Measurements from ENCODE around the gene UNC13C.

Gene UNC13C

DNA sequence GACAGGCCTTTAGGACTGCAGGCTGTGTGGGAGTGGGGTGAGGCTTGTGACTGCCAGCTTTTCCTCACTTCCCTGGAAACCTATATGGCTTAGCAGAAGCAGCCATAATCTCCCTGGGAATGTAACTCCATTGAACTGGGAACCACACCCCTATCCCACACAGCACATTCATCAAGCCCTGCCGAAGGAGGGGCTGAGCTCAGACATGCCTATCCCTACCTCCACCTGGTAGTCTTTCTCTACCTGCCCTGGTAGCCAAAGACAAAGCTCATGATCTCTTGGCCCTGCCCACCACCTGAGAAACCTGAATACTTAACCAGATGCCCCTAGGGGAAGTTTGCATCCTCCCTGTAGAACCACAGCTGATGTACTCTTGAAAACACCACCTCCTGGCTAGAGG lies 219.8 kb downstream of the UNC13C start:
- TF ChIP-seq, protein P1, sequence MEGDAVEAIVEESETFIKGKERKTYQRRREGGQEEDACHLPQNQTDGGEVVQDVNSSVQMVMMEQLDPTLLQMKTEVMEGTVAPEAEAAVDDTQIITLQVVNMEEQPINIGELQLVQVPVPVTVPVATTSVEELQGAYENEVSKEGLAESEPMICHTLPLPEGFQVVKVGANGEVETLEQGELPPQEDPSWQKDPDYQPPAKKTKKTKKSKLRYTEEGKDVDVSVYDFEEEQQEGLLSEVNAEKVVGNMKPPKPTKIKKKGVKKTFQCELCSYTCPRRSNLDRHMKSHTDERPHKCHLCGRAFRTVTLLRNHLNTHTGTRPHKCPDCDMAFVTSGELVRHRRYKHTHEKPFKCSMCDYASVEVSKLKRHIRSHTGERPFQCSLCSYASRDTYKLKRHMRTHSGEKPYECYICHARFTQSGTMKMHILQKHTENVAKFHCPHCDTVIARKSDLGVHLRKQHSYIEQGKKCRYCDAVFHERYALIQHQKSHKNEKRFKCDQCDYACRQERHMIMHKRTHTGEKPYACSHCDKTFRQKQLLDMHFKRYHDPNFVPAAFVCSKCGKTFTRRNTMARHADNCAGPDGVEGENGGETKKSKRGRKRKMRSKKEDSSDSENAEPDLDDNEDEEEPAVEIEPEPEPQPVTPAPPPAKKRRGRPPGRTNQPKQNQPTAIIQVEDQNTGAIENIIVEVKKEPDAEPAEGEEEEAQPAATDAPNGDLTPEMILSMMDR (IDR thresholded peaks at IDR 0.05; ENCODE audit: control insufficient read depth, insufficient read depth, low read depth, low read length, missing control alignments), result no peak
- no peak for DNase-seq (ENCODE audit: low read depth)
- H3K4me3 ChIP-seq (ENCODE audit: control insufficient read depth, low read depth, low read length), result no peak overlapping the region

DNA sequence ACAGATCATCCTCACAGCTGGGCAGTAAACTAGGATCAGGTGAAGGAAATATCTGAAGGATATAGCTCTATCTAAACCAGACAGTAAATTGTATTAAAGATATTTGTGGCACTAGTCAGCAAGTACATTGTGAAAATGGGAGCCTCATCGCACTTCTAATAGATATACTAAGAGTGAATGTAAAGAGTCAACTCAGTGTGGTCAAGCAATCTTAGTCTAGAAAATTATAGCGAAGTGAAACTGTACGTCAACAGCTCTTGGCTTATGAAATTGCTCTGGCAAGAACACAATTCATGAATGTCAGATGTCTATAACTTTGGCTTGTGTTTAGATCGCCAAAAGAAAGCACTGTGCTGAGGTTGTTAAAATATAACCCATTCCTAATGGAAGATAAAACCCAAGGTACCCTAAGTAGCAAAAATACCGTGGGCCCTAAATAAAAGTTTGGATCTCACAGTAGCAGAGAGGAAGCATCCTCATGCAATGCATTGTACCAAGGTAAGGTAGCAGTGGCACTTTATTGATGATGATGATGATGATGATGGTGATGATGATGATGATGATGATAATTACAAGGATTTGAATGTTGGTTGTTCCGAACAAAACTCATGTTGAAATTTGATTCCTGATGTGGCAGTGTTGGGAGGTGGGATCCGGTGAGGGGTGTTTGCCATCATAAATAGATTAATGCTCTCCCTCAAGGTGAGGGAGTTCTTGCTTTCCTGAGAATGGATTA lies 228.5 kb downstream of the UNC13C start:
- TF ChIP-seq, protein P1 (IDR thresholded peaks at IDR 0.05; ENCODE audit: control insufficient read depth, insufficient read depth, low read depth, low read length, missing control alignments), result no peak
- no peak for DNase-seq (ENCODE audit: low read depth)
- H3K4me3 ChIP-seq (ENCODE audit: control insufficient read depth, low read depth, low read length), result no peak overlapping the region

DNA sequence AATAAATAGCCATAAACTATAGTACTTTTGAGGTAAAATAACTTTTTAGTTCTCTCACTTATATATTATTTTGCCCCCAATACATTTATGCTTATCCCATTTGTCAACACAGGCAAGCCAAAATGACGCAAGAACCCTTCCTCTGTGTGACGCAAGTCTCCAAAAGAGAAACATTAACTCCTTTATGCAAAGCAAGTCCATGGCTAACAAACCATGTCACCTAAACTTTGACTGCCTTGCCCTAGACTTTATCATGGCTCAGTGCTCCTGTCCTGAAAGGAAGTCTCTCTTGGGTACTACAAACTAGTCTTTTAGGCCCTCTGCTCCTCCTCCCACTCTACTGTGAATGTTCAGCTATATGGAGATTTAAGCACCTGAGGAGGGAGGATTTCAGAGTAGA lies 230.5 kb downstream of the UNC13C start:
- DNase-seq (ENCODE audit: low read depth), result no peak
- H3K4me3 ChIP-seq (ENCODE audit: control insufficient read depth, low read depth, low read length), result no peak overlapping the region
- TF ChIP-seq, protein P1 (IDR thresholded peaks at IDR 0.05; ENCODE audit: control insufficient read depth, insufficient read depth, low read depth, low read length, missing control alignments), result no peak

DNA sequence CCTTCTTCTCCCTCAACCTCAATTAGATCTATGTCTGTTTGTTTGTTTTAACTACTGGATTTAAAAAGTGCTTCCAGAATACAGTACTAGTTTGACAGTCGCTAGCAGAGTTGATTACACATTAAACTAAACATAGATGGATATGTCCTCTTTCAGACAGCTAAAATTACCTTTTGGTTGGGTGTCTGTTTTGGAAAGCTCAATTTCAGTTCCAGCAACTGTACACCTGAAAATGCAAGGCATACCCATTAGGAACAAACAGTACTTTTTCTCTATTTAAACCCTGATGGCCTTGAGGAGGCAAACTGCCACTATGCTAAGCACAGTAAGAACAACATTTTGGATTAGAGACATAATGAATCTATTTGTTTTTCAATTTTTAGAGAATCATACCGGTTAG lies 234.4 kb downstream of the UNC13C start:
- H3K4me3 ChIP-seq (ENCODE audit: control insufficient read depth, low read depth, low read length), result no peak overlapping the region
- TF ChIP-seq, protein P1 (IDR thresholded peaks at IDR 0.05; ENCODE audit: control insufficient read depth, insufficient read depth, low read depth, low read length, missing control alignments), result no peak
- DNase-seq (ENCODE audit: low read depth), result no peak

DNA sequence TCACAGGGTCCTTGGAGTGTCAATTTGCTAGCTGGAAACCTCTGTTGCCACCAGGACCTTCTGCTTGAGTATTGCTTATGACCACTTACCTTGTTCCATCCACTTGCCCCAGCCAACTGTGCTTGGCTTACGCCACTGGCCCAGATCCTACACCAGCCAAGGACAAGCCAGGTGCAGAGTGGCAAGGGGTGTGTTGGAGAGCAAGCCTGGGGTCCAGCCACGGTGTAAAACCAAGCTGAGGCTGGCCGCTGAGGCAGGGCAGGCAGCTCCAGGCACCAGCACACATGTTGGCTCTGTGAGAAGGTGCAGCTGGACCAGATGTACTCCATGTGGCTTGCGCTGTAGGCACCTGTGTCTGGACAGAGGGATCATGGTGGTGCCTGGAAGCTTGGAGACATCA lies 248.2 kb downstream of the UNC13C start:
- TF ChIP-seq, protein P1 (IDR thresholded peaks at IDR 0.05; ENCODE audit: control insufficient read depth, insufficient read depth, low read depth, low read length, missing control alignments), result no peak
- H3K4me3 ChIP-seq (ENCODE audit: control insufficient read depth, low read depth, low read length), result no peak overlapping the region
- DNase-seq (ENCODE audit: low read depth), result no peak

DNA sequence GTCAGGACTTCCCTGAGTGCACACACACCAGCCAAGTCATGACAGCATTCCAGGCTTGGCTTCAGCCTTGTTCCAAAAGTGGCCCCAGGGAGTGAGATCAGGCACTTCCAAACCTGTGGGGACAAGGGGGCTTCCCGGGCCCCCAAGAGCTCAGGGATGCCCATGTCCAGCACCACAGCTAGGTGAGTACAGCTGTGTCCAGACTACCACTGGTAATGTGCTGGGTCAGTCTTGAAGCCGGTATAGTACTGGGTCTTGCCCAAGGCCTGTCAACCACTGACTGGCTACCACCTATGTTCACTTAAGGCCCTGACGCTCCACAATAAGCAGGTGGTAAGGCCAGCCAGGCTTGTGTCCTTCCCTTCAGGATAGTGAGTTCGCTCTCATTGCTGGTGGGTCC lies 249.3 kb downstream of the UNC13C start:
- no peak overlapping the region for H3K4me3 ChIP-seq (ENCODE audit: control insufficient read depth, low read depth, low read length)
- TF ChIP-seq, protein P1 (IDR thresholded peaks at IDR 0.05; ENCODE audit: control insufficient read depth, insufficient read depth, low read depth, low read length, missing control alignments), result no peak
- DNase-seq (ENCODE audit: low read depth), result no peak
